Liver (tissue), 3 donors: Measurements from ENCODE around the gene COL5A1.

ENCODE experiments used
- CTCF ChIP-seq: fragments of 150-350 bp; IDR thresholded peaks from 2 replicates; pipeline ENCODE4 v1.5.1; 2017; ENCODE audit warnings: improper control_type of control experiment, low read depth, low read length; ENCODE audit not compliant: missing input control
- EGR1 ChIP-seq, 2 donors: IDR thresholded peaks; 2 replicates each; pipeline ENCODE4 v1.6.1; 2016 to 2018; ENCODE audit warnings: antibody characterized with exemption in 2 of 2, low read depth in 2 of 2
- GABPA ChIP-seq, 2 donors: IDR thresholded peaks in 1 of 2; conservative IDR thresholded peaks in 1 of 2; 2 replicates each; pipeline ENCODE4 v1.6.1; 2016; ENCODE audit warnings: antibody characterized with exemption in 2 of 2, mild to moderate bottlenecking in 1 of 2, moderate library complexity in 1 of 2
- JUND ChIP-seq, 2 donors: IDR thresholded peaks; 2 replicates each; pipeline ENCODE4 v1.6.1; 2016; ENCODE audit warnings: antibody characterized with exemption in 2 of 2
- MAX ChIP-seq: IDR thresholded peaks from 2 replicates; pipeline ENCODE4 v1.6.1; 2016; ENCODE audit warnings: antibody characterized with exemption
- NR2F2 ChIP-seq: IDR thresholded peaks from 2 replicates; pipeline ENCODE4 v1.6.1; 2016; ENCODE audit warnings: antibody characterized with exemption
- RAD21 ChIP-seq, 2 donors: IDR thresholded peaks; 2 replicates each; pipeline ENCODE4 v1.6.1; 2016; ENCODE audit warnings: antibody characterized with exemption in 2 of 2, mild to moderate bottlenecking in 2 of 2
- SP1 ChIP-seq: IDR thresholded peaks from 2 replicates; pipeline ENCODE4 v1.6.1; 2018; ENCODE audit warnings: antibody characterized with exemption, mild to moderate bottlenecking
- TAF1 ChIP-seq: conservative IDR thresholded peaks from 2 replicates; pipeline ENCODE4 v1.6.1; 2016; ENCODE audit warnings: antibody characterized with exemption, mild to moderate bottlenecking
- YY1 ChIP-seq: IDR thresholded peaks from 2 replicates; pipeline ENCODE4 v1.6.1; 2016; ENCODE audit warnings: antibody characterized with exemption, mild to moderate bottlenecking
- donor health status: healthy.
- donor health status: healthy.

GRCh38 chr9:134677743-134678142 lies 36.1 kb downstream of the COL5A1 start:
- TF ChIP-seq CTCF, result no peak
- TF ChIP-seq TAF1, result no peak
- no peak for TF ChIP-seq GABPA (IDR thresholded peaks at IDR 0.05 in 1 of 2, conservative IDR thresholded peaks at IDR 0.05 in 1 of 2)
- no peak for TF ChIP-seq SP1
- TF ChIP-seq RAD21 (IDR thresholded peaks at IDR 0.05), result no peak
- TF ChIP-seq MAX, result no peak
- no peak for TF ChIP-seq YY1
- no peak for TF ChIP-seq JUND (IDR thresholded peaks at IDR 0.05)
- no peak for TF ChIP-seq NR2F2
- TF ChIP-seq EGR1 (IDR thresholded peaks at IDR 0.05; ENCODE audit: low read depth in 2 of 2), result no peak
